GOT3 (cell line): ENCODE data around the gene SNX22.
"Not testable (repeated sequence)": the region's sequence is repeated elsewhere in the genome, so short reads cannot be mapped to it uniquely, and the experiment has no call there.

Experiments used
- DNase-seq: peaks from one replicate; lab custom pipeline; 2025; ENCODE audit warnings: mixed read lengths; lab: John Stamatoyannopoulos, UW

The SNX22 gene

DNA sequence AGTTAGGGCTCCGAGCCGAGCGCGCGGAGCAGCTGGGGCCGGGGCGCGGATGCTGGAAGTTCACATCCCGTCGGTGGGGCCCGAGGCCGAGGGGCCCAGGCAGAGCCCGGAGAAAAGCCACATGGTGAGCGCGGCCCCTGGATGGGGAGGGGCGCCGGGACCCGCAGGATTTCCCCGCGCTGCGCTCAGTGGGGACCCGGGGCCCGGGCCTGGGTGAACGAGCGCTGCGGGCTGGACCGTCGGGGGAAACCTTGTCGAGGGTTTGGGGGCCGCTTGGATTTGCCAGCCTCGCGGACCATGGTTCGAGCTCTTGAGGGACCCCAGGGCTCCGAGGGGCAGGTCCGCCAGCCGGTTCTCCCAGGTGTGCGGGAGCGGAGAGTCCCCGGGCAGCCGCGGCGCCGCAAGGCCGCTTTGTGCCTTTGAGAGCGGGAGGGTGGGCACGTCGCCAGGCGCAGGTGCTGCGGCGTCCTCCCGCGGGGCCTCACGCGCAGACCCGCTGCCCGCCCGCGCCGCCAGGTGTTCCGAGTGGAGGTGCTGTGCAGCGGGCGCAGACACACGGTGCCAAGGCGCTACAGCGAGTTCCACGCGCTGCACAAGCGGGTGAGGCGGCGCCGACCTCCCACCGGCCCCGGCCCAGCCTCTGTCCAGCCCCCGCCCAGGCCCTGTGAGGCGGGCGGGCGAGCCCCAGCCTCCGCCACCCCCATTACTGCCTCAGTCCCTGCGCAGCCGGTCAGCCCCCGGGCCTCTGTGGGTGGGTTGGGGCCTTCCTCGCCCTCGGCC lies at the start of gene SNX22:
Gene SNX22 (plus strand): TSS at position 5 of the 780 bp plus-strand sequence. CDS start 45 bp downstream, at position 50.
- no peak for DNase-seq

GRCh38 chr15:64102497-64102896 lies 49.0 kb upstream of the SNX22 start:
- DNase-seq, result no peak

GRCh38 chr15:64105113-64105704 lies 46.3 kb upstream of the SNX22 start:
- no peak for DNase-seq

- no peak for DNase-seq
Measured at GRCh38 chr15:64107337-64107736, 44.2 kb upstream of the SNX22 start.

GRCh38 chr15:64110108-64110701 lies 41.3 kb upstream of the SNX22 start:
- DNase-seq, result not testable (repeated sequence)

GRCh38 chr15:64110950-64111678 lies 40.4 kb upstream of the SNX22 start:
- no peak for DNase-seq

GRCh38 chr15:64111679-64112050 lies 39.9 kb upstream of the SNX22 start:
- DNase-seq, result no peak

DNA sequence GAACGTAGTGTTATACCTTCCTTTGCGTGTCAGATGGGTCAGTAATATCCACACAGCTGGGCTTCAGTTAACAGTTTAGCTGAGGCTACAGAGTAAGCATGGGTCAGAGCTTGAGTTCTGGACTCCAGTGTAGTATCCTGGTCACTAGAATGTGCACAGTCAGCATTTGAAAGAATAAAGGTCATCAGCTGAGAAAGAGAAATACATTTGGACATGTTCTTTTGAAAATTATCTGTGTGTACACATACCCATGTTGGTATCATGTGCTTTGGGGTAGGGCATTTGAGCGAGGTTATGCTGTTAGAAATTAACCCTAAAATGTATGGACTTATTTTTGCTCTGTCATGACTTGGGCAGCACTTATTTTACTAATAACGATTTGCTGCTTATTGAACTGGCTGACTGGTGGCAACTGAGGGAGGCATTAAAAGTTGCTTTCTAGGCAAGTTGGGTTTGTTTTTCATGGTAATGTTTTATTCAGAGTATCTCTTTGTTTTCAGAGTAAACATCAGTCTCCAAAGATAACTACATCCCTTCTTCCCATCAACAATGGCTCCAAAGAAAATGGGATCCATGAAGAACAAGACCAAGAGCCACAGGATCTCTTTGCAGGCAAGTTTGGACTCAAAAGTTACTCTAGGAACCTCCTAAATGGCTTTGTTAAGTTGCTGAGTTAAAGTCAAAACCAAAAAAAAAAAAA lies 39.3 kb upstream of the SNX22 start:
- DNase-seq, result no peak

DNA sequence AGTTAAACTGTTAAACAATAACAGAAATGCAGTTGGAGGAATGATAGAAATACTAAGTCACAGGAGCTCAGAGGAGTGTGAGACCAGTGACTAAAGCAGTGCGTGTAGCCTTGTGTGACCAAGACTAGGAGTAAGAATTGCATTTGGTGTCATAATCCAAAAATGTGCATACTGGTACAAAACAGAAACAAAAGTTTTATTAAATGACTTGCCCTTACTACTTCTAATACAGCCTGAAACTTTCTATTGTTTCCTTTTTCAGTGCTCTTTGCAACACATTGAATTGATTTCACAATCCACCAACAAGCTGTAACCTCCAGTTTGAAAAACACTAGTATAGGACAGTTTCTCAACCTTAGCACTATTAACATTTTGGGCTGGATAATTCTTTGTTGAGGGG lies 38.6 kb upstream of the SNX22 start:
- DNase-seq, result no peak

GRCh38 chr15:64117759-64118487 lies 33.6 kb upstream of the SNX22 start:
- DNase-seq, result no peak

GRCh38 chr15:64120322-64120721 lies 31.2 kb upstream of the SNX22 start:
- DNase-seq, result not testable (repeated sequence)

- DNase-seq, result no peak
Measured at GRCh38 chr15:64121614-64122013, 29.9 kb upstream of the SNX22 start.

DNA sequence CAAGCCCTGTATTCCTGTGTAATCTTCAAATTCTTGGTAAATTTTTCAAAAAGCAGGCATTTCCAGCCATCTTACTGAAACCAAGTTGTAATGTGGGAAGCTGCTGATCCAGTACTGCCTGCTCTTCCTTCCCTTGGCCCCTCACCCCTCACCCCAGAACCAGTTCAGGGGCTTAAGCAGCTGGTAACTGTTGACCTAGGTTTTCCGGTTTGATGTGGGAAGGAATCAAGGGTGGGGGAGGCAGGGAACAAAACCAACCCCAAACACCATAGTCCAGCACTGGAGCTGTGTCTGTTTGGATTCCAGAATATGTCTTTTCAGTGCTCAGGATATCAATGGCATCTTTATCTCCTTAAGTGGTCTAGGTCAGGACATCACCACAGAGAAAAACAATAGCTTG lies 29.1 kb upstream of the SNX22 start:
- no peak for DNase-seq

DNA sequence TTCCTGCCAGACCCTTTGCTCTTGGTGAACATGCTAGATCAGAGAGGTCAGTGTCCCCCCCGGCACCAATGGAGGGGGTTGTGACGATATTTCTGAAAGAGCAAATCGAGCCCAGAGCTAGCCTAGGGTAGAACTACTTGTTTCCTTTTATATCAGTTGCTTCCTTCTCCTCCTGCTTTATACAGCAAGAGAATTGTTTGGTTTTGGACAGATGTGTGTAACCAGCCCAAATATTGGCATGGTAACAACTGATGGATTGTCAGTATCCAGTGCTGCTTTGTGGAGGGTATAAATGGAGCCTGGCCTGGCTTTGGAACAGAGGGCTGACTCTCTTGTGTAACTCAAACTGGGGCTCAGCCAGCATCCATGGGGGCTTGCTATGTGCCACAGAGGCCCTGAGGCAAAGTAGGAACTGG lies 28.6 kb upstream of the SNX22 start:
- no peak for DNase-seq

DNA sequence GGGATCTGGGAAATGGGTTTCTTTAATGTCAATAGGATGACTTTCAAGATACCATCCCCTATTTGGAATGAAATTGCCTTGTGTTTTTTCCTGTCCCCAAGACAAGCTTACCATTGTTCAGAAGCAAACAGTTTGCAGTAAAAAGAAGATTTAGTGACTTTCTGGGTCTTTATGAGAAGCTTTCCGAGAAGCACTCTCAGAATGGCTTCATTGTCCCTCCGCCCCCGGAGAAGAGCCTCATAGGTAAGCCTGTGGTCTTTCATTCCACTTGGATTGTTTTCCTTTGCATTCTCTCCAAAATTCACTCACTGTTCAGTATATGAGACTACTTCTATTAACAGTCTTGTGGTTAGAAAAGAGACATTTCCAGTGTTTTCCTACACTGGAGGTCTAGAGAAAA lies 25.6 kb upstream of the SNX22 start:
- no peak for DNase-seq

DNA sequence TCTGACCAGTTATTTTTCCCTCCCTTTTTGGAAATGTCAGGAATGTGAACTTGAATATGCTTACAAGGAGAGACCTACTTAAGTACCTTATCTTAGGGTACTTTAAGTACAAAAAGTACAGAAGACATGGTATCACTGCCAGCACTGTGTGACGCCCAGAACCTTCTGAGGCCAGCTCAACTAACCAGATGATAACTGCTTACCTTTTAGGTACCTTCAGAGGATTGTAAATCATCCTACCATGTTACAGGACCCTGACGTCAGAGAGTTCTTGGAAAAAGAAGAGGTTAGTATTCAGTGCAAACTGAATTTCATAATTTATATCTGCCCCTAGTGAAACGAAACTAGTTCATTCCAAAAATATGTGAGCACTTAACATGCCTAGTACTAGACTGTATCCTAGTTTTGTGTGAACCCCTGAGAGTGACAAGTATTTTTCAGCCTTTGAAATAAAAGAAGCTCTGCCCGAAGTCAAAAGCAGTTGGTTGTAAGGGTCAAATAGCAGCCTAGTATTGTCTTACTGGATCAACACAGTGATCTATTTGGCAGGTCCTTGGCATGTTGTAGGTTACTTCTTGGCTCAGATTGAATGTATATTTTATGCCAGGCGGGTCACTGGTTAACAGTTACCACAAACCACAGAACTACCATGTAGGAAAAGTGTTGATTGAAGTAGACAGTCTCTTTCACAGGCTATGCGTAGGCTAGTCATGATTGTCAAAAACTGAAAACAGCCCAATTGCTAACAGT lies 23.8 kb upstream of the SNX22 start:
- DNase-seq, result no peak

GRCh38 chr15:64130159-64130558 lies 21.4 kb upstream of the SNX22 start:
- no peak for DNase-seq

- no peak for DNase-seq
Measured at GRCh38 chr15:64131547-64131946, 20.0 kb upstream of the SNX22 start.

DNA sequence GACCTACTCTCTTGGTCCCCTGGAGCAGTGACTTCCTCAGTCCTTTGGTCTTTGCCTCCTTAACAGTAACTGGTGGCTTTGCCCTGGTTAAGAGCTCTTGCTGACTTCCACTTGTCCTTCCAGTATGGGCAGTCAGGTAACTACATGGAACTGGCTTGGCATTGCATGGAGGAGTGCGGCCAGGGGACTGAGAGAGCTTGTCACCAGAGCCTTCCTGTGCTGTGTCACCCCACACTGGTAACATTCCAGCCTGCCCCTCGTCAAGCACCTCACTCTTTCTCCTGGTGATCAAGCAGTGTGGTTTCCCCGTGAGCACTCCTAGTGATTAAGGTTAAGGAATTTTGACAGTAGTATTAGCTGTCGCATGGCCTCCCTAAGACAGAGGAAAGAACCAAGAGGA lies 19.3 kb upstream of the SNX22 start:
- DNase-seq, result no peak

DNA sequence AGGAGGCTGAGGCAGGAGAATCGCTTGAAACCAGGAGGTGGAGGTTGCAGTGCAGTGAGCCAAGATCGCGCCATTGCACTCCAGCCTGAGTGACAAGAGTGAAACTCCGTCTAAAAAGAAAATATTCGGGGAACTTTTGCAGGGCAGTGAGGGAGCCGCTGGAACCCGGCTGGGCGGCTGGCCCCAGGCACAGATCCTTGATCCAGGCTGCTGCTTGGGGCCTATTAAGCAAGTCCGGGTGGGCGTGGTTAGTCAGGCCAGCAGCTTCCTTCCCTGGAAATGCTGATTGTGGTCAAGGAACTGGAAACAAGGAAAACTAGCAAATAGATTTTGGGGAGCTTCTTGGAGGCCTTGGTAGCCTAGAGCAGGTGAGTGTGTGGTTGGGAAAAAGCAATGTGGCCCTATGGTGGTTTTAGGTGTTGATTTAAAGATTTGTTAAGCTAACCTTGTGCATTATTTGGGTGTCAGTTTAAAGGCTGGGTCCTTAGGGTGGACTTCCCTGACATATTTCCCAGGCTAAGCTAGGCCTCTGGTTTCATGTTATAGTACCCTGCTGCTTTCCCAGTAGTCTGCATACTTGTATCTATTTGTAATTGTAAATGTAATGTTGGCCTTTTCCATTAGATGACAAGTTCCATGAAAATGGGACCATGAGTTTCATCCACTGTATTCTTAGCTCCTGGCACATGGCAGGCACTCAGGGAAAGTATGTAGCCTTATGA lies 17.7 kb upstream of the SNX22 start:
- no peak for DNase-seq
